SKM-1 treated with dmso at 0.1 percent for 144 hours (cell line): ENCODE measurements around the gene TOB2.
"Not testable (repeated sequence)": the region's sequence is repeated elsewhere in the genome, so short reads cannot be mapped to it uniquely, and the experiment has no call there.

ENCODE experiments used
- DNase-seq: peaks from one replicate; lab custom pipeline; 2025; ENCODE audit not compliant: unreplicated experiment; lab: John Stamatoyannopoulos, UW

Gene TOB2

DNA sequence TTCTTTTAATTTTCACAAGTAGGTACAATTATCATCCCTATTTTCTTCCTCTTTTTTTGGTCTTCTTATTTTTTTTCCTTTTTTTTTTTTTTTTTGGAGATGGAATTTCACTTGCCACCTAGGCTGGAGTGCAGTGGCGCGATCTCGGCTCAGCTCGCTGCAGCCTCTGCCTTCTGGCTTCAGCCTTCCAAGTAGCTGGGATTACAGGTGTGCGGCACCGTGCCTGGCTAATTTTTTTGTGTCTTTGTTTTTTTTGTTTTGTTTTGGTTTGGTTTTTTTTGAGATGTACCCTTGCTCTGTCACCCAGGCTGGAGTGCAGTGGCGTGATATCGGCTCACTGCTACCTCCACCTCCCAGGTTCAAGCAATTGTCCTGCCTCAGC, 16.7 kb downstream of the TOB2 start:
- DNase-seq: no peak

DNA sequence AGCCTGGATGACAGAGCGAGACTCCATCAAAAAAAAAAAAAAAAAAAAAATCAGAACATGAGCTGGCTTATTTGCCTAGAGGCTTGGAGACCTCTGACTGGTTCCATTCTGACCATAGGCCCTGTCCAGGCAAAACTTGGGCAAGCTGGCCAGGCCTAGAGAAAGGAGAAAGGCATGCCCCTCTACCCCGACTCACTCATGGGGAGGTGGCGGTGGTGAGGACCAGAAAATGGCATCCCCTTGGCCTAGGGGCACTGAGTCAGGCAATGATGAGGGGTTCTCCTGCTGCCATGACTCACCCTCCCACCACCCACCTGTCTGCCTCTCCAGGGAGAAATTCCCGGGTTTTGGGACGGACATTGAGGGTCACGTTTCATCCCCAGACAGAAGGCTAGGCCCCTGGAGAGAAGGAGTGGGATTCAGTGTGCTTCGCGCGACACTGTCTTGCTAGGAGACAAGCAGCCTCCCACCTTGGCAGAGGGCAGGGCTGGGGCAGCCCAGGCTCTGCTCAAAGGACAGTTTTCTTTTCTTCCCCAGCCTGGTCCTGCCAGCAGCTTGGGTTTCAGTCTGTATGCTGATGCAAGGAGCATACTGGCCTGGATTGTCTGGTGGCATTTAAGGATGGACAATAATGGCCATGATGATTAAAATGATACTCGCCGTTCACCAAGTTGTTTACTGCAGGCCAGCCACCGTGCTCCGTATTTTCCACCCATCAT, 17.2 kb downstream of the TOB2 start:
- DNase-seq: no peak

DNA sequence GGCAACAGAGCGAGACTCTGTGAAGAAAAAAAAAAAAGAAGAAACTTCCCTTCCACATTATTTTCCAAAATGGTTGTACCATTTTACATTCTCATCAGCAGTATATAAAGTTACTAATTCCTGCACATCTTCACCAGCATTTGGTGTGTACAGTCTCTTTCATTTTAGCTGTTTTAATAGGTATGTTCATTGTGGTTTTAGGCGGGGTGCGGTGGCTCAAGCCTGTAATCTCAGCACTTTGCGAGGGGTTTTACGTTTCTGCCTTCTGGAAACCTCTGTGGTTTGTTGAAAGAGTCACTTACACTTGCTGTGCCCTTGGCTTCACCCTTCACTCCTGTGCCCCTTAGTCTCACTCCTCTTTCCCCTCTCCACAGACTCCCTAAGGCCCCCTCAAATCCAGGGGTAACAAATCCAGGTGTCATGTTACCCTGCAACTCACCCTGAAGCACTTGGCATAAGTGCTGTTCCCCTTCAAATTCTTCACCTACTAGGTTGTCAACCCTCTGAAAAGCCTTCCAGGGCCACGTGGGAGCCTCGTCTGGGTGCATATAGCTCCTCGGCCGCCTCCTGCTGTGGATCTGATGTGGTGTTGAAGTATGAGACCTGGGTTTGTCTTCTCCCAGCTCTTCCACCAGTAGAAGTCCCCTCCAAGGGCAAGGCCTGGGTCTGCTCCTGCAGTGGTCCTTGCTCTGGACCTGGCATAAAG, 20.8 kb downstream of the TOB2 start:
- no peak for DNase-seq

DNA sequence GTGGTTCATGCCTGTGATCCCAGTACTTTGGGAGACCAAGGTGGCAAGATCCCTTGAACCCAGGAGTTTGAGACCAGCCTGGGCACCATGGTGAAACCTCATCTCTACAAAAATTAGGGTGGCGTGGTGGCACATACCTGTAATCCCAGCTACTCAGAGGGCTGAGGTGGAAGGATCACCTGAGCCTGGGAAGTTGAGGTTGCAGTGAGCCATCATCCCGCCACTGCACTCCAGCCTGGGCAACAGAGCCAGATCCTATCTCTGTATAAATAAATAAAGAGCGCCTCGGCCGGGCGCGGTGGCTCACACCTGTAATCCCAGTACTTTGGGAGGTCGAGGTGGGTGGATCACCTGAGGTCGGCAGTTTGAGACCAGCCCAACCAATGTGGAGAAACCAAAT, 27.9 kb downstream of the TOB2 start:
- no peak for DNase-seq

DNA sequence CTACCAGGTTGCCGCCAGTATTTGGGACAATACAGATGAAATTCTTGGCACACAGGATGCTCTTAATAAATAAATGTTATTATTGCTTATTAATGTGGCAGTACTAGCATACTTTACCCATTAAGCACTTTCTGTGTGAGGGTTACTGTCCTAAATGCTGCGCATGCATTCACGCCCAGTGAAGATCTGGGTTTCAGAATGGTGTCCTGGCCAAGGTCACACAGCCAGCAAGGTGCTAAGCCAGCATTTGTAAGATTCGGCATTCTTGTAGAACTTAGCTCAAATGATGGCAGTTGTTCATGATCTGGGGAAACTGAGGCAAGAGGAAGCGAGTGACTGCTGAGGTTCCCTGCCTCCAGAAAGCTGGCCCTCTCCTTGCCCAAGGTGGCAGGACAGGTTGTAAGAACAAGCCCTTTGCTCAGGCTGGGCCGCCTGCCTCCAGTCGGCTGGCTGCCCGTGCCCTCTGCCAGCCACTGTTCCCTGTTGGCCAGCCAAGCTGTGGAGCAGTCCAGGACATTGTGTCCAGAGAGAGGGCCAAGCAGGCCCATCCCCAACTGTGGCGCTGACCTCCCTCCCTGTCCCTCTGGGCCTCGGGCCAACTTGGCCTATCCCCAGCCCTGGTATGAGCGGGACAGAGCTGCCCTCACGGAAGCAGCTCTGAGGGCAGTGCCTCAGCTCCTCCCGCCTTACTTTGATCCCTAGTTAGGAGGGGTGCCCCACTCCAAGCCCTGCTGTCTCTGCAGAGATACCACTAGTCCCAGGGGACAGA, 28.8 kb downstream of the TOB2 start:
- no peak for DNase-seq

DNA sequence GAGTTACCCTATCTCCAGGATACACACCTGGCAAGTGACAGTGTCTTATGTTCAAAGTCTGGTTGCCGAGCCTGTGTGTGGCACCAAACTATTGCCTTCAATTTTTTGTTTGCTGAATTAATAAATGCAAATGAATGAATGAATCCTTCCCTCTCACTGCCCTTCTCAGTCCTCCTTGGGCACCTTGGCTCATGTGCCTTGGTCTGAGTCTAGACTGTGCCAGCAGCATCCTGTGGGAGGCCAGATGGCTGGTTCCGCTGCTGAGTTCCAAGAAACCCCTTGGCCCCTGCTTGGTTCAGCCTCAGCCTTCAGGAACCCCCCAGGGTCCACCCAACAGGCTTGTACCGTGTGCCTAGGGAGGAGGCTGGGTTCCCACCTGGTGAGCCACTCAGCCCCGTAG, 31.0 kb downstream of the TOB2 start:
- no peak for DNase-seq

DNA sequence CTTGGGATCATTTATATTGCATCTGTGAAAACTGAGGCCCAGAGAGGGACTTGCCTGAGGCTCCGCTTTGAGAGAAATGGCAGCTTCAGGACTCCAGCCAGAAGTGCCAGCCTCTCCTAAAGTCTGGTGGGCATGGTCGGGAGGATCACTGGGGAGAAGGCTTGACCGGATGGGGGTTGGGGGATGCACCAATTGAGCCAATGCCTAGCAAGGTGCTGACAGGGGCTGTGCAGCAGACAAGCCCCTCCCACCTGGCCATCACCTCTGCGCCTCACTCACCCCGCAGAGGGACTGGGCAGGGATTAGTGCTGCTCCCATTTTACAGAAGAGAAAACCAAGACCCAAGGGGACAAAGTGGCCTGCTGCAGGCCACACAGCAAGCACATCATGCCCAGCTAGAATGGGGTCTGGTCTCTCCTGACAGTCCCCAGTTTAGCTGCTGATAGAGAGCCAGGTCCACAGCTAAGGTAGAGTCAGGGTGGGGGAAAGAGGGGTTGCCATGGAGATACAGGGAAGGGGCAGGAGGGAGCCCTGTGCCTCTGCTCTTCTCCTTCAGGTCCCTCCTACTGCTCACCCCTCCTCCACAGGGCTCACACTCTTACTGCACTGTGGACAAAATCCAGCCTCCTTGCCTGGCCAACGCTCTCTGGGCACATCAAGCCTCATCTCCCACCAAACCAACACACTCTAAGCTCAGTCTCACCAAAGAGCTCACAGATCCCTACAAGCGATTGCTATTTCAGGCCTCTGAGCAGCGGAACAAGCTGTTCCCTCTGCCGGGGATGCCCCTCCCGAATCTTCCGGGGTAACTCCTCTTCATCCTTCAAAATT, 35.4 kb downstream of the TOB2 start:
- DNase-seq: no peak

DNA sequence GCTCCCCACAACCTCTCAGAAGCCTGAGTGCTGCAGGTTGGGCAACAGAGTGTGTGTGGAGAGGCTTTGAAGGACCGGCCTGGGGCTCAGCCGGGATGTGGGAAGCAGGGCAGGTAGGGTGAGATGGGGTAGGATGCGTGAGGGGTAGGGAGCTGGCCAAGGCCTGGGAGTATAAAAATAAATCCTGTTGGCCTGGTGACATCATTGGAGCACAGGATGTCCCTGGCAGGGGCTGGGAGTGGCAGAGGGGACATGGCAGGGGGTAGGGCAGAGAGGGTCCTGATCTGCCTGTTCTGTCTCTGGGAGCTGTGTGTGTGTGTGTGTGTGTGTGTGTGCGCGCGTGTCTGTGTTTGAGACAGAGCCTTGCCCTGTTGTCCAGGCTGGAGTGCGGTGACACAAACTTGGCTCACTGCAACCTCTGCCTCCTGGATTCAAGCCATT, 36.3 kb downstream of the TOB2 start:
- DNase-seq: no peak

DNA sequence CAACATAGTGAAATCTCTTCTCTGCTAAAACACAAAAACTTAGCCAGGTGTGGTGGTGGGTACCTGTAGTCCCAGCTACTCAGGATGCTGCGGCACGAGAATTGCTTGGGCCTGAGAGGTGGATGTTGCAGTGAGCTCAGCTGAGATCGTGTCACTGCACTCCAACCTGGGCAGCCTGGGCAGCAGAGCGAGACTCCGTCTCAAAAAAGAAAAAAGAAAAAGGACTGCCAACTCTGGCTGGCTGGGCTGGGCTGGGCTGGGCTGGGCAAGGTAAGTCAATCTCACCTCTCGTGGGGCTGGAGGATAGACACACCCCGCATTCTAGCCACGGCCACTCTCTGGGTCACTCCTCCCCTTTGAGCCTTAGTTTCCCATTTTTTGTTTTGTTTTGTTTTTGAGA, 37.9 kb downstream of the TOB2 start:
- no peak for DNase-seq

DNA sequence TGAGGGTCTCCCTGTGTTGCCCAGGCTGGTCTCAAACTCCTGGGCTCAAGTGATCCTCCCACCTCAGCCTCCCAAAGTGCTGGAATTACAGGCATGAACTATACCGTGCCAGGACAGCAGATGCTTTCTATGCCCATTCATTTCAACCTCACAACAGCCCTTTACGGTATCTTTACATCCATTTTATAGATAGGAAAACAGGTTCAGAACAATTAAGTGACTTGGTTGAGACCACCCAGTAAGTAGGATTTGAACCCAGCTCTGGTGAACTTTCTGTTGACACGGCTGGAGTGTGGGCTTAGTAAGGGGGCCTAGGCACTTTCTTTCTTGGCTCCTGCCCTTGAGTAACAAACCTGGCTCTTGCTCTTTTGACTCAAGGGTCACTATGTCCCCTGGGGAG, 39.2 kb downstream of the TOB2 start:
- no peak for DNase-seq

DNA sequence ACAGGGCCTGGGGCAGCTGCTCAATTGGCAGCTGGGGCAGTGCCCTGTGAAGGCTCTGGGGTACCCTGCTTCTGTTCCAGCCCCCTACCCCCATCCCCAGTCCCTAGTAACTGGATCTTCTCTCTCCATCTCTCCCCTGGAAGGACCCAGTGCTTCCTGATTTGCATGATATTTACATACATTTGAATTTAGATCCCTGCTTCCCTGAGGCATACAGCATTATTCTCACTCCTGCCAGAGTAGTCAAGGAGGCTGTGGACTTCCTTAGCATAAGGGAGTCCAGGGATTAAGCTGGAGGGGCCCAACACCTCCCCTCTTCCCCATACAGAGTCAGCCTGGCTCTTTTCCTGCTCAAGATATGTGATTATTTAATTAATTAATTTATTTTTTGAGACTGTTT, 40.2 kb downstream of the TOB2 start:
- no peak for DNase-seq

DNA sequence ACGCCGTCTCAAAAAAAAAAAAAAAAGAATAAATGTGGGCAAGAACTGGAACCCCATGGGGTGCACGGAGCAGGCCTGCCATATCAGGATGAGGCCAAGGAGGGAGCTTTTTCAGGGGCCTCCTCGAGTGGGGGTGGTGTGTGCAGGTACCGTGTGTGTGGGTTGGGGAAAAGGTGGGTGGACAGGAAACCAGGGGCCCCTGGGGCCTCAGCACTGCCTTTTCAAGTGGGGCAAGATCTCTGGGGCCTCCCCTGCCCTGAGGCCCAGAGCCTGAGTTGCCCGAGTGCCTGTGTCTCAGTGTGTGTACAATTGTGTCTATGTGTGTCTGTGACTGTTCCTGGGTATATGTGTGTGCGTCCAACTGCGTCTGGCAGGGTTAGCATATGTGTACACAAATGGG, 41.0 kb downstream of the TOB2 start:
- no peak for DNase-seq

DNA sequence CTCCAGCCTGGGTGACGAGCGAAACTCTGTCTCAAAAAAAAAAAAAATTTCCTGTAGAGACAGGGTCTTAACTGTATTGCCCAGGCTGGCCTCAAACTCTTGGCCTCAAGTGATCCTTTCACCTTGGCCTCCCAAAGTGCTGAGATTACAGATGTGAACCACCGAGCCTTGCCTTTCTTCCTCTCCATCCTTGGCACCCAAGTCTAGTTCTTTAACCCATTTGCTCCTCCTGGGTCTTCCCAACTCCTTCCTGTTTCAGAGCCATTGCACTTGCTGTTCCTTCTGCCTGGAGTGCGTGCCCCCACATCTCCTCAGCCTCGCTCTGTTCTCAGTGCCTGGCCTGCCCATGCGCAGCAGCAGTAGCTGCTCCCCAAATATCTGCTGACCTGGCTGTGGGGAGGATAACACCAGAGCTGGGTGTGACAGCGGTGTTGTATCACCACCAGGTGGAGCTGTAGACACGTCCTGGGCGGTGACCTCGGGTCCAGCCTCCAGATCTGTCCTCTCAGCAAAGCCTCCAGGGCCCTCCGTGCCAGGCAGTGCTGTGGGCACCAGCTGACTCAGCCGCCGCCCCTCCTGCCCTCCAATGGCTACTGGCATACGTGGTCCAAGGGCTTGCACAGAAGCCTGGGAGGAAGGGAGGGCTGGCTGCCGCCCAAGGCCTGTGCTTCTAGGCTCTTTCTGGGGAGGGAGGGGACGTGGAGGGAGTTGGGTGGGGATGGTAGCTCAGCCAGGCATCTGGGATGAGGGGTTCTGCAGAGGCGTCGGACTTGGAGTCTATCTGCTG, 42.9 kb downstream of the TOB2 start:
- peak; percentile 67 for DNase-seq

DNA sequence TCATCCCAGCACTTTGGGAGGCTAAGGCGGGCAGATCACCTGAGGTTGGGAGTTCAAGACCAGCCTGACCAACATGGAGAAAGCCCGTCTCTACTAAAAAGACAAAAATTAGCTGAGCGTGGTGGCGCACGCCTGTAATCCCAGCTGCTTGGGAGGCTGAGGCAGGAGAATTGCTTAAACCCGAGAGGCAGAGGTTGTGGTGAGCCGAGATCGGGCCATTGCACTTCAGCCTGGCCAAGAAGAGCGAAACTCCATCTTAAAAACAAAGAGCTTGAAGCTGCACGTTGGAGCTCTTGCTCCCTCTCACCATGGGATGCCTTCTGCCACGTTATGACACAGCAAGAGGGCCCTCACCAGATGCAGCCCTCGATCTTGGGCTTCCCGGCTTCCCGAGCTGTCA, 43.8 kb downstream of the TOB2 start:
- not testable (repeated sequence) for DNase-seq

DNA sequence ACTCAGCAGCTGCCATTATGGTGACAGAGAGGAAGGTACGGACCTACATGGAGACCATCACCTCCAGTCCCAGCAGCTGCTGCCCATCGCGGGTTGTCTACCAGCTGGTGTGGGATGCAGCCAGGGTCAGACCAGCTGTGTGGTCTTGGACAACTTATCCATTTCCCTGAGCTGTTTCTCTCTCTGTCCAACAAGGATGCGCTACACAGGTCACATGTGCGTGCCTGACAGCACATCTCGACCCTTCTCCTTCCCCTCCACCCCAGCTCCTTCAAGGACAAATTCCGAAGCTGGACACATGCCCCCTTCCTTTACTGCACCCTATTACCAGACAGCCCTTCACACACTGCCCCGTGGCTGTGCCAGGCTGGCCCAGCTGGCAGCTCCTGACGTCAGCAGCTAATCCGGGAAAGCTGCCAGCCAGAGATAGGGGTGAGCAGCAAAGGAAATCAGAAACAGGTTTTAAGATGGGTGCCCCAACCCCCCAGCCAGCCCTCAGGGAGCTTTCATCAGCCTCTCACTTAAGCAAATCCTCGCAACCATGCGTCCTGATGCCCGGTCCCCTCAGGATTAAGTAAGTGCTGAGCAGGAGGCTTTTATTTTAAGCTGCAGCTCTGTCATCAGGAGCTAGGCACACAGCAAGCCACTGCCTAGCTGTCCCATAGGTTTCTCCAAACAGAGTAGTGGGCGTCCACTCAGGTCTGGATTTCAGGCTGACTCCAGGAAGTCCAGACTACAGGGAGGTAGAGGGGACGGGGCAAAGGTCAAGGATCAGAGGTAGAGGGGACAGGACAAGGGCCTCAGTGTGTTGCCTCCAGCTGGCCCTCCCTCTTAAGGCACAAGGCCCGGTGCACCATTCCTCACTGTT, 44.6 kb downstream of the TOB2 start:
- no peak for DNase-seq

DNA sequence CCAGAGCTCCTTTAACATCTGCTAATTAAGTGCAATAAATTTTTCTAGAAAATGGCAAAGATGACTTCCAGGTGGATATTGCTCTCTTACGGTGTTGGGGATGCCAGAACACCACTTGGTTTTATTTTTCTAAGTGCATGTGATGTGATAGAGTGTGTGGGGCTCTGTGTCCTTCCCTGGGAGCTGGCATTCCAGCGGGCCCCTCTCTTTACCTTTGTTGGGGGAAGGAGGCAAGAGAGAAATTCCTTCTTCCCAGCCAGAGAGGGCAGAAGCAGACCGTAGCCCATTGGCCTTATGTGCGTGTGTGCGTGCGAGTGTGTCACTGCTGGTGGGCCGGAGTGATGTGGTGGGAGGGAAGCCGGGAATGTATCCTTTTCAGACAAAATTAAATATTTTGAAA, 47.7 kb downstream of the TOB2 start:
- no peak for DNase-seq

DNA sequence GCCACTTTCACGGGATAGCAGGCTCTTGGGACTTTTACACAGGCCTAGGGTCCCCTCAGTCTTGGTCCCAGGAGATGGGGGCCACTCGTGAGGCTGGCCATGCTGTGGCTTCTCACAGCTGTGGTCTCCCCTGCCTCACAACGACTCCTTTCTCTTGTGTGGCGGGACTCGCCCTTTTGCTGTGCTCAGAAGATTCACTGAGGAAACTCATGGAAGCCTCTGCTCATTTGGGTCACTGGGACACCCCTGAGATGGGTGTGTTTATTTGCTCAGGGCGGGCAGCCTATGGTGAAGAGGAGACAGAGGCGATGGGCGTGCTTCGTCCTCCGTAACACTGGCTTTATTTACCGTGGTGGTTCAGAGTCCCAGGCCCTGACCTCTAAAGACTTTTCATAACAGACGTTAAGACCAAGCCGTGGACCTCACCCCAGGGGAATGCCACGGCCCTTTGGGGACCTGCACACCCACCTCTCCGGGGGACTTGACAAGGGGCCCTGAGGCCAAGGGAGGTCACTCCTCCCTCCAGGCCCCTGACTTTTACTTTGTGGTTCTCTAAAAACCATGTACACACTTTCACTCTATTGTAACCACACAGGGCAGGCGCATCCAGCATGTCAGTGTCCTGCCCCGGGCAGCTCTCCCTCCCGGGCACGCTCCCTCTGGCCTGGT, 49.3 kb downstream of the TOB2 start:
- DNase-seq: no peak

DNA sequence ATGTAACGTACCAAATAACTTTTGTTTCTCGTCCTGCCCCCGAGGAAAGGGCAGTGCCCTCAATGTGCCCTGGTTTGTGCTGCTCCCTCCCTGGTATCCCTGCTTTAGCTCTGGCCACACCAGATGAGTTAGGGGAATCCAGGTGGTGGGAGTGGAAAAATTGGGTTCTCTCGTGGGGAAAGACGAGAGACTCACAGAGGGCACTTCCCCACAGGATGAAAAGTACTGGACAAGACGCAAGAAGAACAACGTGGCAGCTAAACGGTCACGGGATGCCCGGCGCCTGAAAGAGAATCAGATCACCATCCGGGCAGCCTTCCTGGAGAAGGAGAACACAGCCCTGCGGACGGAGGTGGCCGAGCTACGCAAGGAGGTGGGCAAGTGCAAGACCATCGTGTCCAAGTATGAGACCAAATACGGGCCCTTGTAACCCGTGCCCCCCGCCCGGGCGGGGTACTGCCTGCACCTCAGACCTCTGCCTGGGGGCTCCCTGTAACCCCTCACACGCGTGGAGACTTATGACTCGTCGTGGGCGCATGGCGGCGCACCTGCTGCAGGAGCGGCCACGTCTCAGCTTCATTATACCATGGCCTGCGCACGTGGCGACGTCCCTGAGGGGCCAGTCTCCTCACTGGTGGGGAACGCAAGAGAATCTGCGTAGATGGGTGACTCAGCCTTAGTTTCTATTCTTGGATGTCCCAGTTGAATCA, 50.9 kb downstream of the TOB2 start:
- DNase-seq: no peak
